Large intestine (tissue), 3 donors: ENCODE data around the gene MCTS1. TPM values are rescaled to one million over a fixed set of nuclear protein-coding genes. Genes with fewer than 3 reads are reported as not detected.
A peak's percentile ranks its signal among the peaks of the same experiment; 100 is the strongest.
"Not testable (repeated sequence)": the region's sequence is repeated elsewhere in the genome, so short reads cannot be mapped to it uniquely, and the experiment has no call there.

Experiments
- DNase-seq, 2 donors: peaks; one replicate each; pipeline versions ENCODE4 v3.0.0 to v3.0.0-alpha.2; 2013
- H3K27ac ChIP-seq: one replicate; pipeline ENCODE4 v1.5.1; 2013; ENCODE audit warnings: low read length
- H3K27me3 ChIP-seq: 2 replicates; pipeline ENCODE4 v1.6.1; 2013; ENCODE audit warnings: low read length; ENCODE audit not compliant: control insufficient read depth, insufficient read depth
- H3K36me3 ChIP-seq: 2 replicates; pipeline ENCODE4 v1.6.1; 2013; ENCODE audit warnings: low read length; ENCODE audit not compliant: control insufficient read depth, insufficient read depth
- H3K4me1 ChIP-seq: one replicate; pipeline ENCODE4 v1.6.1; 2013; ENCODE audit warnings: low read length; ENCODE audit not compliant: control insufficient read depth, insufficient read depth
- H3K4me3 ChIP-seq: one replicate; pipeline ENCODE4 v1.5.1; 2013; ENCODE audit warnings: low read length
- H3K9me3 ChIP-seq: one replicate; pipeline ENCODE4 v1.6.1; 2013; ENCODE audit warnings: mild to moderate bottlenecking, low read depth, low read length, moderate library complexity; ENCODE audit not compliant: control insufficient read depth
- WGBS: methylation state at CpG from one replicate; pipeline ENCODE4 v1.1.5; 2013; ENCODE audit warnings: low lambda C conversion rate; ENCODE audit not compliant: insufficient coverage; 5-methylcytosine and 5-hydroxymethylcytosine counted together
- polyA plus RNA-seq: library from polyadenylated mRNA; unstranded; fragments of 120-200 nt; gene quantifications from one replicate; pipeline ENCODE4 v1.2.1, GENCODE V29; 2013

The MCTS1 gene
- polyA plus RNA-seq, 1 donor = 51.2 TPM

- Histone ChIP-seq H3K4me3 (no peak overlapping the region), H3K27me3 (no peaks in the 10 kb centered on the region), H3K4me1 (peaks cover 15% of the 10 kb centered on the region), H3K36me3 (no peaks in the 10 kb centered on the region), H3K27ac (no peak overlapping the region), H3K9me3 (no peaks in the 10 kb centered on the region)
- WGBS = no CpG with 5 or more reads among the region's 3 CpGs
- no peak for DNase-seq
Measured at GRCh38 chrX:120566817-120567216, 37.1 kb upstream of the MCTS1 start.

GRCh38 chrX:120568035-120568434, 35.9 kb upstream of the MCTS1 start:
- peaks cover 7% of the 10 kb centered on the region for H3K4me1 ChIP-seq
- H3K36me3 ChIP-seq = no peaks in the 10 kb centered on the region
- H3K27me3 ChIP-seq = no peaks in the 10 kb centered on the region
- no peak overlapping the region for H3K4me3 ChIP-seq
- peak overlapping the region; percentile 54 for H3K27ac ChIP-seq
- DNase-seq = peak; percentile 13 to 53
- no peaks in the 10 kb centered on the region for H3K9me3 ChIP-seq

GRCh38 chrX:120568609-120569008, 35.3 kb upstream of the MCTS1 start:
- DNase-seq = peak in 1 of 2 donors; percentile 8
- WGBS = 88% methylated on average over 1 of the region's 3 CpGs
- H3K4me3 ChIP-seq = no peak overlapping the region
- peaks cover 2% of the 10 kb centered on the region for H3K4me1 ChIP-seq
- peak overlapping the region; percentile 27 for H3K27ac ChIP-seq
- H3K36me3 ChIP-seq = no peaks in the 10 kb centered on the region
- no peaks in the 10 kb centered on the region for H3K9me3 ChIP-seq
- H3K27me3 ChIP-seq = no peaks in the 10 kb centered on the region

- no CpG with 5 or more reads among the region's 3 CpGs for WGBS
- Histone ChIP-seq H3K4me3 (no peak overlapping the region), H3K27ac (no peak overlapping the region), H3K4me1 (no peaks in the 10 kb centered on the region), H3K36me3 (no peaks in the 10 kb centered on the region), H3K9me3 (no peaks in the 10 kb centered on the region), H3K27me3 (no peaks in the 10 kb centered on the region)
- no peak for DNase-seq
Measured at GRCh38 chrX:120570011-120570600, 33.8 kb upstream of the MCTS1 start.

GRCh38 chrX:120573806-120574205, 30.1 kb upstream of the MCTS1 start:
- not testable (repeated sequence) for H3K27me3 ChIP-seq, H3K4me1 ChIP-seq, H3K27ac ChIP-seq, DNase-seq, H3K4me3 ChIP-seq, H3K9me3 ChIP-seq, H3K36me3 ChIP-seq
- WGBS = no CpG with 5 or more reads among the region's 13 CpGs

- Histone ChIP-seq H3K9me3 (no peaks in the 10 kb centered on the region), H3K4me1 (no peaks in the 10 kb centered on the region), H3K27ac (no peak overlapping the region), H3K4me3 (no peak overlapping the region), H3K36me3 (no peaks in the 10 kb centered on the region), H3K27me3 (no peaks in the 10 kb centered on the region)
- WGBS = no CpG with 5 or more reads among the region's 18 CpGs
- DNase-seq = no peak
Measured at GRCh38 chrX:120575379-120576114, 28.4 kb upstream of the MCTS1 start.

- Histone ChIP-seq H3K4me1 (no peaks in the 10 kb centered on the region), H3K27me3 (no peaks in the 10 kb centered on the region), H3K27ac (no peak overlapping the region), H3K4me3 (no peak overlapping the region), H3K36me3 (no peaks in the 10 kb centered on the region), H3K9me3 (no peaks in the 10 kb centered on the region)
- no peak for DNase-seq
- WGBS = 100% methylated on average over 1 of the region's 2 CpGs
Measured at GRCh38 chrX:120585702-120586101, 18.2 kb upstream of the MCTS1 start.

GRCh38 chrX:120604361-120604782, 471 bp downstream of the MCTS1 start:
- H3K27me3 ChIP-seq = no peaks in the 10 kb centered on the region
- peak; percentile 9 to 51 for DNase-seq
- H3K27ac ChIP-seq = peak overlapping the region; percentile 98
- no peaks in the 10 kb centered on the region for H3K4me1 ChIP-seq
- H3K36me3 ChIP-seq = peaks cover 2% of the 10 kb centered on the region
- peak overlapping the region; percentile 74 for H3K4me3 ChIP-seq
- WGBS = no CpG with 5 or more reads among the region's 5 CpGs
- no peaks in the 10 kb centered on the region for H3K9me3 ChIP-seq

GRCh38 chrX:120612086-120612485, 8.2 kb downstream of the MCTS1 start:
- peaks cover 10% of the 10 kb centered on the region for H3K36me3 ChIP-seq
- H3K27ac ChIP-seq = no peak overlapping the region
- no peak for DNase-seq
- no peak overlapping the region for H3K4me3 ChIP-seq
- no peaks in the 10 kb centered on the region for H3K27me3 ChIP-seq
- WGBS = no CpG with 5 or more reads among the region's 1 CpG
- no peaks in the 10 kb centered on the region for H3K4me1 ChIP-seq
- H3K9me3 ChIP-seq = no peaks in the 10 kb centered on the region

- H3K4me1 ChIP-seq = no peaks in the 10 kb centered on the region
- peaks cover 9% of the 10 kb centered on the region for H3K36me3 ChIP-seq
- no peaks in the 10 kb centered on the region for H3K9me3 ChIP-seq
- no peak overlapping the region for H3K27ac ChIP-seq
- DNase-seq = no peak
- no peak overlapping the region for H3K4me3 ChIP-seq
- H3K27me3 ChIP-seq = no peaks in the 10 kb centered on the region
Measured at GRCh38 chrX:120614816-120615215, 10.9 kb downstream of the MCTS1 start.
